H1 (cell line): ENCODE results near the gene ADGRL3. TPM values are rescaled to one million over a fixed set of nuclear protein-coding genes. Genes with fewer than 3 reads are reported as not detected.
A peak's percentile ranks its signal among the peaks of the same experiment; 100 is the strongest.

Experiments
- CTCF ChIA-PET: fragments of 300-600 bp; sonication (Branson Sonifier 250); formaldehyde crosslinking; loops from one replicate; lab custom pipeline; 2021; ENCODE audit not compliant: partially characterized antibody; lab: Charles Lee
- POLR2A ChIA-PET: fragments of 300-600 bp; sonication (Branson Sonifier 250); formaldehyde crosslinking; loops from one replicate; lab custom pipeline; 2021; ENCODE audit warnings: inconsistent platforms; ENCODE audit not compliant: partially characterized antibody; lab: Charles Lee
- DNase-seq, 2 experiments: peaks; one replicate each; pipeline versions ENCODE4 v3.0.0 to v3.0.0-alpha.2; 2010 to 2022; ENCODE audit warnings: low spot score in 2 of 2, low read depth in 1 of 2, mixed read lengths in 1 of 2
- FAIRE-seq: peaks from 2 replicates; lab custom pipeline; 2011; peaks lifted over from hg19 to GRCh38; lab: Jason Lieb, UNC
- H2AFZ ChIP-seq: 2 replicates; pipeline ENCODE4 v1.8.1; 2012; ENCODE audit warnings: low read length, inconsistent platforms
- H2AK5ac ChIP-seq: 2 replicates; pipeline ENCODE4 v1.6.1; 2013; ENCODE audit warnings: low read depth, low read length
- H2BK120ac ChIP-seq: replicated peaks from 2 replicates; pipeline ENCODE3; 2013; ENCODE audit warnings: low read depth, low read length, inconsistent platforms
- H2BK12ac ChIP-seq: 2 replicates; pipeline ENCODE4 v1.6.1; 2013; ENCODE audit warnings: low read depth, low read length
- H2BK15ac ChIP-seq: 2 replicates; pipeline ENCODE4 v1.6.1; 2013; ENCODE audit warnings: low read length
- H2BK20ac ChIP-seq: 2 replicates; pipeline ENCODE4 v1.6.1; 2013; ENCODE audit warnings: low read length
- H2BK5ac ChIP-seq: 2 replicates; pipeline ENCODE4 v1.6.1; 2013; ENCODE audit warnings: low read depth, low read length
- H3K14ac ChIP-seq: 2 replicates; pipeline ENCODE4 v1.6.1; 2013; ENCODE audit warnings: inconsistent platforms; ENCODE audit not compliant: insufficient read length
- H3K18ac ChIP-seq: 2 replicates; pipeline ENCODE4 v1.6.1; 2013; ENCODE audit warnings: low read length; ENCODE audit errors: extremely low read depth
- H3K23ac ChIP-seq: 2 replicates; pipeline ENCODE4 v1.6.1; 2013; ENCODE audit warnings: inconsistent platforms; ENCODE audit not compliant: insufficient read length
- H3K23me2 ChIP-seq: 2 replicates; pipeline ENCODE4 v1.6.1; 2013; ENCODE audit warnings: low read depth, low read length
- H3K27ac ChIP-seq: 2 replicates; pipeline ENCODE4 v1.6.1; 2011; ENCODE audit warnings: low read depth, low read length, inconsistent platforms
- H3K27me3 ChIP-seq, 4 experiments: replicated peaks in 1 of 4; 1 replicate in 1 of 4; 2 replicates in 3 of 4; pipeline versions ENCODE4 v1.6.1 to v1.8.1; 2011 to 2013; ENCODE audit warnings: low read length in 3 of 4, mild to moderate bottlenecking in 3 of 4, inconsistent platforms in 2 of 4, mixed read lengths in 2 of 4, moderate library complexity in 1 of 4; ENCODE audit not compliant: control insufficient read depth in 3 of 4, insufficient read depth in 3 of 4; ENCODE audit errors: extremely low read depth in 1 of 4
- H3K36me3 ChIP-seq, 4 experiments: 2 replicates each; pipeline versions ENCODE4 v1.6.1 to v1.8.1; 2011 to 2013; ENCODE audit warnings: mild to moderate bottlenecking in 4 of 4, low read length in 3 of 4, moderate library complexity in 2 of 4, control low read depth in 1 of 4, inconsistent platforms in 1 of 4; ENCODE audit not compliant: insufficient read depth in 4 of 4, control insufficient read depth in 2 of 4
- H3K4ac ChIP-seq: replicated peaks from 2 replicates; pipeline ENCODE3; 2013; ENCODE audit warnings: low read length, low read depth, mixed read lengths, inconsistent platforms; ENCODE audit not compliant: insufficient read length
- H3K4me1 ChIP-seq, 4 experiments: replicated peaks in 1 of 4; 1 replicate in 1 of 4; 2 replicates in 3 of 4; pipeline versions ENCODE4 v1.6.1 to v1.8.1; 2011 to 2013; ENCODE audit warnings: low read length in 3 of 4, inconsistent platforms in 2 of 4, mixed read lengths in 1 of 4; ENCODE audit not compliant: insufficient read depth in 4 of 4, control insufficient read depth in 3 of 4
- H3K4me2 ChIP-seq, 2 experiments: 2 replicates each; pipeline versions ENCODE4 v1.6.1 to v1.8.1; 2011 to 2013; ENCODE audit warnings: low read depth in 2 of 2, low read length in 2 of 2, control low read depth in 1 of 2, inconsistent platforms in 1 of 2, mild to moderate bottlenecking in 1 of 2; ENCODE audit not compliant: insufficient read depth in 1 of 2
- H3K4me3 ChIP-seq, 4 experiments: fragments of 200-600, 300-600 bp in 1 of 4; sonication (generic), shearing (Covaris generic), sonication (Bioruptor Twin) in 1 of 4; 2 replicates each; pipeline versions ENCODE4 v1.5.1 to v1.8.1; 2011 to 2016; ENCODE audit warnings: low read length in 4 of 4, low read depth in 3 of 4, control low read depth in 2 of 4, inconsistent platforms in 2 of 4, mild to moderate bottlenecking in 2 of 4, mixed read lengths in 1 of 4, moderate library complexity in 1 of 4; ENCODE audit not compliant: insufficient read depth in 2 of 4; ENCODE audit errors: extremely low read depth in 1 of 4
- H3K56ac ChIP-seq: replicated peaks from 2 replicates; pipeline ENCODE3; 2013; ENCODE audit warnings: low read depth, mild to moderate bottlenecking, mixed read lengths, low read length, inconsistent platforms; ENCODE audit not compliant: insufficient read length
- H3K79me1 ChIP-seq: 2 replicates; pipeline ENCODE4 v1.6.1; 2013; ENCODE audit warnings: low read depth, low read length, control low read depth
- H3K79me2 ChIP-seq, 2 experiments: 2 replicates each; pipeline versions ENCODE4 v1.6.1 to v1.8.1; 2012 to 2013; ENCODE audit warnings: low read length in 2 of 2, mild to moderate bottlenecking in 2 of 2, inconsistent platforms in 1 of 2; ENCODE audit not compliant: insufficient read depth in 2 of 2, control insufficient read depth in 1 of 2
- H3K9ac ChIP-seq, 4 experiments: replicated peaks in 1 of 4; 1 replicate in 1 of 4; 2 replicates in 3 of 4; pipeline versions ENCODE4 v1.6.1 to v1.8.1; 2011 to 2013; ENCODE audit warnings: low read depth in 3 of 4, low read length in 3 of 4, control low read depth in 2 of 4, mild to moderate bottlenecking in 2 of 4, moderate library complexity in 2 of 4, inconsistent platforms in 1 of 4; ENCODE audit errors: extremely low read depth in 1 of 4
- H3K9me3 ChIP-seq, 2 experiments: 2 replicates each; pipeline versions ENCODE4 v1.6.1 to v1.8.1; 2012 to 2013; ENCODE audit warnings: mild to moderate bottlenecking in 2 of 2, moderate library complexity in 2 of 2, control low read depth in 1 of 2, inconsistent platforms in 1 of 2, low read depth in 1 of 2, low read length in 1 of 2, mixed read lengths in 1 of 2; ENCODE audit not compliant: insufficient read depth in 2 of 2
- H4K20me1 ChIP-seq, 2 experiments: replicated peaks in 1 of 2; 2 replicates each; pipeline versions ENCODE3 to v1.8.1; 2011 to 2013; ENCODE audit warnings: inconsistent platforms in 2 of 2, low read length in 2 of 2, mild to moderate bottlenecking in 1 of 2; ENCODE audit not compliant: insufficient read depth in 2 of 2, control insufficient read depth in 1 of 2
- H4K5ac ChIP-seq: 2 replicates; pipeline ENCODE4 v1.6.1; 2013; ENCODE audit warnings: low read length, low read depth, mixed read lengths, inconsistent platforms; ENCODE audit not compliant: insufficient read length
- H4K8ac ChIP-seq: 2 replicates; pipeline ENCODE4 v1.8.0; 2013; ENCODE audit warnings: mild to moderate bottlenecking, moderate library complexity, low read length, inconsistent platforms; ENCODE audit not compliant: insufficient read depth; ENCODE audit errors: extremely low read depth
- H4K91ac ChIP-seq: replicated peaks from 2 replicates; pipeline ENCODE3; 2013; ENCODE audit warnings: low read length, mixed read lengths, inconsistent platforms; ENCODE audit not compliant: insufficient read length
- ASH2L ChIP-seq: fragments of 200-600, 300-600 bp; sonication (generic); IDR thresholded peaks from one replicate; pipeline ENCODE4 v1.7.1; 2017; ENCODE audit warnings: low read length
- CTBP2 ChIP-seq: IDR thresholded peaks from 2 replicates; pipeline ENCODE4 v1.7.0; 2011; ENCODE audit warnings: borderline replicate concordance, mild to moderate bottlenecking, moderate library complexity, mixed read lengths, low read length; ENCODE audit not compliant: insufficient read depth, insufficient read length
- EGR1 ChIP-seq: IDR thresholded peaks from 2 replicates; pipeline ENCODE4 v1.6.1; 2011; ENCODE audit warnings: low read depth, low read length, borderline replicate concordance
- FOSL1 ChIP-seq: IDR thresholded peaks from 2 replicates; pipeline ENCODE4 v1.6.1; 2011; ENCODE audit warnings: mild to moderate bottlenecking, low read depth, low read length, moderate library complexity; ENCODE audit not compliant: insufficient read depth
- JUND ChIP-seq: IDR thresholded peaks from 2 replicates; pipeline ENCODE4 v1.6.1; 2011; ENCODE audit warnings: mild to moderate bottlenecking, improper control_type of control experiment, low read length
- POLR2AphosphoS5 ChIP-seq: IDR thresholded peaks from 2 replicates; pipeline ENCODE4 v1.6.1; 2011; ENCODE audit warnings: low read depth, low read length
- SIX5 ChIP-seq: IDR thresholded peaks from 2 replicates; pipeline ENCODE4 v1.6.1; 2011; ENCODE audit warnings: mild to moderate bottlenecking, low read depth, low read length
- SP2 ChIP-seq: IDR thresholded peaks from 2 replicates; pipeline ENCODE4 v1.6.1; 2012; ENCODE audit warnings: mild to moderate bottlenecking, low read length, inconsistent platforms
- SRF ChIP-seq: IDR thresholded peaks from 2 replicates; pipeline ENCODE4 v1.6.1; 2011; ENCODE audit warnings: mild to moderate bottlenecking, low read depth, low read length, moderate library complexity
- YY1 ChIP-seq: IDR thresholded peaks from 2 replicates; pipeline ENCODE4 v1.6.1; 2011; ENCODE audit warnings: low read depth, mild to moderate bottlenecking, low read length
- WGBS, 2 experiments: shearing (Covaris generic) in 1 of 2; methylation state at CpG; one replicate each; pipeline versions ENCODE4 v1.1.6 to v1.1.7; 2013 to 2015; ENCODE audit warnings: low lambda C conversion rate in 2 of 2, mixed read lengths in 2 of 2, inconsistent platforms in 1 of 2, low coverage in 1 of 2, missing lambda C conversion rate in 1 of 2; ENCODE audit not compliant: insufficient replicate concordance in 2 of 2, insufficient coverage in 1 of 2, insufficient read length in 1 of 2; ENCODE audit errors: extremely low coverage in 1 of 2, missing lambda C conversion rate in 1 of 2; 5-methylcytosine and 5-hydroxymethylcytosine counted together
- polyA plus RNA-seq, 7 experiments: library from polyadenylated mRNA; depleted of rRNA in 3 of 7; stranded (reverse) in 5 of 7; unstranded in 2 of 7; fragments of >200 nt in 5 of 7; fragments of 200-250 nt in 2 of 7; gene quantifications; 1 replicate in 5 of 7; 2 replicates in 1 of 7; 4 replicates in 1 of 7; pipeline versions ENCODE4 v1.2.1 to v1.2.3, GENCODE V29; 2011 to 2013; ENCODE audit warnings: missing spikeins in 2 of 7, mixed read lengths in 2 of 7
- total RNA-seq: library from RNA; stranded (reverse); fragmentation: NEBNext Ultra II Directional; extraction: Animal tissue kit (Norgen Biotek cat#: 25700); gene quantifications from 2 replicates; pipeline ENCODE4 v1.2.1, GENCODE V29; 2021

The ADGRL3 gene
- total and polyA plus RNA-seq, 2 of the 8 experiments (the other 6 are each of a cell fraction or from before 2014, with no cell fraction given), result 6.6 to 13.0 TPM

GRCh38 chr4:61397174-61397573 is 197.0 kb downstream of the ADGRL3 start:
- ChIA-PET CTCF (no interaction called here), POLR2A (no interaction called here)
- Histone ChIP-seq H3K14ac (no peak overlapping the region), H2BK20ac (peak overlapping the region; percentile 81; the same call in 1 of the 2 replicates), H3K23ac (no peak overlapping the region), H3K79me1 (no peaks in the 10 kb centered on the region), H2BK12ac (no peak overlapping the region), H2BK120ac (peak overlapping the region; percentile 98), H3K9me3 (no peaks in the 10 kb centered on the region), H3K4me2 (peak overlapping the region; percentile 28 to 31; a peak in 1 of 4 replicates), H3K4me1 (peaks cover 0 to 18% (median 5%) of the 10 kb centered on the region in 4 experiments; a peak in 4 of 7 replicates), H3K27ac (no peak overlapping the region; the same call in 1 of the 2 replicates), H3K18ac (no peak overlapping the region), H2BK15ac (no peak overlapping the region), H2AFZ (no peak overlapping the region), H3K27me3 (no peaks in the 10 kb centered on the region), H3K36me3 (no peaks in the 10 kb centered on the region), H4K91ac (peak overlapping the region; percentile 81), H3K4ac (peak overlapping the region; percentile 97), H4K8ac (no peak overlapping the region), H3K9ac (no peak overlapping the region), H3K23me2 (no peaks in the 10 kb centered on the region), H2BK5ac (peak overlapping the region; percentile 81; the same call in 1 of the 2 replicates), H4K20me1 (no peaks in the 10 kb centered on the region), H4K5ac (no peak overlapping the region), H3K56ac (no peak overlapping the region), H2AK5ac (no peak overlapping the region), H3K4me3 (peak overlapping the region in 1 of 4 experiments; percentile 16; a peak in 1 of 8 replicates), H3K79me2 (no peaks in the 10 kb centered on the region)
- no peak for FAIRE-seq
- WGBS, 2 experiments, result 47% methylated on average over 1 of the region's 1 CpG; no CpG with 5 or more reads in 1 of the 2 experiments
- TF ChIP-seq FOSL1 (no peak), JUND (no peak), YY1 (no peak), ASH2L (no peak), SRF (no peak), EGR1 (no peak), CTBP2 (no peak), POLR2AphosphoS5 (no peak), SP2 (no peak), SIX5 (no peak)
- no peak for DNase-seq
